OCI-LY1 (cell line): ENCODE results near the gene DPF3.

Experiments used
- EZH2 ChIP-seq: fragments of 200-600 bp; sonication (generic), shearing (Covaris generic); IDR thresholded peaks from 2 replicates; pipeline ENCODE4 v1.8.0; 2017; ENCODE audit warnings: borderline replicate concordance, mixed run types, mild to moderate bottlenecking, antibody characterized with exemption, low read length, moderate library complexity, mixed read lengths
- TF ChIP-seq, protein P1 (sequence below): fragments of 200-600 bp; sonication (generic), shearing (Covaris generic); IDR thresholded peaks from 2 replicates; pipeline ENCODE4 v1.5.1; 2017; ENCODE audit warnings: mild to moderate bottlenecking, antibody characterized with exemption, low read length, moderate library complexity, mixed read lengths

DNA sequence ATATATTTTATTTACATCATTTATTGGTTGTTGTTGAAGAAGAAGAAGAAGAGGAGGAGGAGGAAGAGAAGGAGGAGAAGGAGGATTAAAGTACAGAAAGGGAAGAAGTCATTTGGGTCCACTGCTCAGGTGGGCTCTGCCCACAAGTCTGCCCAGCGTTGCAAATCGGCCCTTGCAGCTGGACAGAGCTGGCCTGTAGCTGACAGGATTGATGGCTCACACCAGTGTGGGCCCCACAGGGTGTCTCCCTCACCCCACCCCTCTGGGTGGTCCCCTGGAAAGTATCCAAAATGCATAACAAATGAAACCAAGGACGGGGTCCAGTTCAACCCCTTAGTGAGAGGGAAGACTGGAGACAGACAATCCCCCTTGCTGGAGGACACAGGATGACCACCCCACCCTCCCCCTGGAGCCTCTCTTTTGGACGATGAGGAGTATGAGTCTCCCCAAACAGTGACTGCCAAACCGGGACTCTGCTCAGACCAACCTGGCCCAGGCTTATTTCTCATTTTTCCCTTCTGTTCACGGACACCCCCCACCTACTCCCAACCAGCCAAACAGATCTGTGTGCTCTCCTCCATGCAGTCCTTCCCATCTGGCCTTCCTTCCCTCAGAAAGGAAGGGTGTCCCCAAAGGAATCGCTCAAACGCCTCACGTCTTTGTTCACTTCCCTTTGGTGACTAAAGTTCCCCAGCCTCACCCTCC, 17.7 kb downstream of the DPF3 start:
- TF ChIP-seq, protein P1, sequence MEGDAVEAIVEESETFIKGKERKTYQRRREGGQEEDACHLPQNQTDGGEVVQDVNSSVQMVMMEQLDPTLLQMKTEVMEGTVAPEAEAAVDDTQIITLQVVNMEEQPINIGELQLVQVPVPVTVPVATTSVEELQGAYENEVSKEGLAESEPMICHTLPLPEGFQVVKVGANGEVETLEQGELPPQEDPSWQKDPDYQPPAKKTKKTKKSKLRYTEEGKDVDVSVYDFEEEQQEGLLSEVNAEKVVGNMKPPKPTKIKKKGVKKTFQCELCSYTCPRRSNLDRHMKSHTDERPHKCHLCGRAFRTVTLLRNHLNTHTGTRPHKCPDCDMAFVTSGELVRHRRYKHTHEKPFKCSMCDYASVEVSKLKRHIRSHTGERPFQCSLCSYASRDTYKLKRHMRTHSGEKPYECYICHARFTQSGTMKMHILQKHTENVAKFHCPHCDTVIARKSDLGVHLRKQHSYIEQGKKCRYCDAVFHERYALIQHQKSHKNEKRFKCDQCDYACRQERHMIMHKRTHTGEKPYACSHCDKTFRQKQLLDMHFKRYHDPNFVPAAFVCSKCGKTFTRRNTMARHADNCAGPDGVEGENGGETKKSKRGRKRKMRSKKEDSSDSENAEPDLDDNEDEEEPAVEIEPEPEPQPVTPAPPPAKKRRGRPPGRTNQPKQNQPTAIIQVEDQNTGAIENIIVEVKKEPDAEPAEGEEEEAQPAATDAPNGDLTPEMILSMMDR = no peak
- no peak for TF ChIP-seq EZH2
